NOMO-1 treated with DMSO at 0.1 percent for 48 hours (cell line): ENCODE measurements around the gene CSK.

Experiments used
- DNase-seq: peaks from one replicate; lab custom pipeline; 2025; ENCODE audit not compliant: unreplicated experiment; lab: John Stamatoyannopoulos, UW

CSK gene

GRCh38 chr15:74842581-74843444 lies 60.9 kb downstream of the CSK start, which contains the start of gene ULK3:
Gene ULK3 (minus strand): TSS chr15:74843156. CDS start chr15:74843105, 51 bp downstream.
- peak; percentile 91 for DNase-seq

GRCh38 chr15:74843445-74843828 lies 61.6 kb downstream of the CSK start:
- DNase-seq: no peak

GRCh38 chr15:74843891-74844299 lies 62.0 kb downstream of the CSK start:
- no peak for DNase-seq

- no peak for DNase-seq
Measured at GRCh38 chr15:74844319-74845207, 62.7 kb downstream of the CSK start.

GRCh38 chr15:74845208-74845568 lies 63.3 kb downstream of the CSK start:
- no peak for DNase-seq

- DNase-seq: no peak
Measured at GRCh38 chr15:74845581-74845980, 63.7 kb downstream of the CSK start.

GRCh38 chr15:74847432-74847831 lies 65.6 kb downstream of the CSK start:
- no peak for DNase-seq

- no peak for DNase-seq
Measured at GRCh38 chr15:74850393-74850792, 68.5 kb downstream of the CSK start.

GRCh38 chr15:74851960-74852359 lies 70.1 kb downstream of the CSK start:
- no peak for DNase-seq
